SW480 (cell line): Measurements from ENCODE around the gene NR3C2.
"Not testable (repeated sequence)": the region's sequence is repeated elsewhere in the genome, so short reads cannot be mapped to it uniquely, and the experiment has no call there.

ENCODE experiments used
- DNase-seq: peaks from one replicate; pipeline ENCODE4 v3.0.0-alpha.2; 2016; ENCODE audit warnings: low spot score

The NR3C2 gene

DNA sequence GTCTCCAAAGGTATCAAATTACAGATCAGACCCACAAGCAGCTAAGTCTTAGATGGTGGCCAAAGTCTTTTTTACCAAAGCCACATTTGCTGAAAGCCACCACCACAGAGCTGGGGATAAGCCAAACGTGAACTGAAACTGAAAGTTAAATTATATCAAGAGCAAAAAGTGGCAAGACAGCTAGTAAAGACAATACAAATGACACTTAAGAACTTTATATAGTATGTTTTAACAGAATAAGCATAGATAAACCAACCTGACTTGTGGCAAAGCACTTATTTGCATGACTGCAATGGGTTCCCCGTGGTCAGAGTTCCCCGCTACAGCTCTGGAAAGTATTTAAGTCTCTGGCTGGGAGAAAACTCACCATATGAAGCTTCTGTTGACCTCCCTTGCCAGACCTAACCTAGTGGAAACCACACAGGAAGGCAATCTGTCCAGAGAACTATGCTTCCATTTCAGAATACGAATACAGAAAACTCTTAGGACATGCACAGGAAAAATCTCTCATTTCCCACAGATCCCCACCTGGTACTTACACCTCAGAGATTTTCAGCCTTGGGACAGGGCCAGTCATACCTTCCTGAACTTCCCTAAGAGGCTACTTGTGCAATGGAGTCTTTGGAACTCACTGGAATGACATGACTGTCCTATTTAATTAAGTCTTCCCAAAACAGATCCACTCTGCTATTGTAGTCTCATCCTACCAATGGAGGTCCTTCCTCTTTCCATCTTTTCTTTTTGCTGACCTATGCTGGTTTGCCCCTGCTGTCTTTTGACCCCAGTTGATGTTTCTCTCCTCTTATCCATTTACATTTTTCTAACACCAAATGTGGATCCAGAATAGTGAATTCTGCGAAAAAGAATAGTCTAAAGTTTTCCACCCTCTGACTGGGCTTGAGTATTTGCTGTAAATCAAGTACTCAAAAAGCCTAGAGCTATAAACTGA is 225.1 kb downstream of the NR3C2 start:
- peak; percentile 23 for DNase-seq

DNA sequence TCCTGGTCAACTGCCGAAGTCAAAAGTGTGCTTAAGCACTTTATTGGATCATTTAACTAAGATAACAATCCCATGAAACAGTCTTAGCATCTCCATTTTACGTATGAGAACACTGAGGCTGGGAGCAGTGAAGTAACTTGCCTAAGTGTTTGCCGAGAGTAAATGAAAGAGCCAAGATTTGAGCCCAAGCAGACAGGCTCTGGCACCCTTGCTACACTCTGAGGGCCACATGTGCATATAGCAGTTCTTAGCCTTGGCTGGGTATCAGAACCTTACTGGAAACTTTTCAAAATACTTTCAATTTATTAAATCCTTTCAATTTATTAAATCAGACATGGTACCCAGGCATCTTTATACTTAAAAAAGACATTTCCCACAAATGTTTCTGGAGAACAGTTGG is 225.9 kb downstream of the NR3C2 start:
- DNase-seq, result no peak

DNA sequence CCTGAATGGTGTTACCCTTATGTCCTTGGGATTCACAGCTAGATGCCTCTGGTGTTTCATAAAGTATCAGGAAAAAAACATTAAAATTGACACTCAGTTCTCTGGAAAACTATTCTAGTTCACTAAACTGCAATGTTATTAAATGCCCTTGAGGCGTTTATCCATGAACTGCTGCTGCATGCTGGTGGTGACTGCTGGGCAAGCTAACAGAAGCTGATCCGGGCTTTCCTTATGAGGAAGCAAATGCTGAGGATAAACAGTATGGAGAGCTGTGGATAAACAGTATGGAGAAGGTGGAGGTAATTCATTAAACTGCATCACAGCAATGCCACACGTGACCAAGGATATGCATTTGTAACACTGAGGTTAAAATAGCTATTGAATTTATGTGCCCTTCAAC is 227.0 kb downstream of the NR3C2 start:
- DNase-seq, result no peak

DNA sequence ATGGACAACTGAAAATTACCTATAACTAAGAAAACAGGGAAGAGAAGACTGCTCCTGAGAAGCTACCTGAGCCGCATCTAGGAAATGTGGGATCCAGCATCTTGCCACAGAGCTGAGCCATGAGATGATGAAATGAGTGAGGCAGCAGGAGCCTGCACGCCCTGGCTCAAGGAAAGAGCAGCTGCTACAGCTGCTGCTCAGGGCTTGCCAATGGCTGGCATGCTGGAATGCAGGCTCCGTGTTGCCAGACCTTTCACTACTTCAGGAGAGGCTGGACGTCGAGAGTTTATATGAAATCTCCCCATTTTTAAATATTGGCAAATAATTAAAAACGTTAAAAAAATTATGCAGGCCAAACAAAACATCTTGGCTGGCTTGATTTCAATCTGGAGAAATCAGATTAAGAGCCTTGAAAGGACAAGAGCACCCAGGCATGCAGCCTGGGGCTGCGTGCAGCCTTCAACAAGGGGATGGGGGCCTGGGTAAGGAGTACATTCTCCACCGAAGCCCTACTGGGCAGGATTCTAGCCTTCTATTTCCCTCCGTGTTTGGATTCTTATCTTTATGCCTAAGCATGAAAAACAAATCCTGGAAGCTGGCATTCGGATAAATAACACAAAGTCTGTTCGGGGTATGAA is 227.6 kb downstream of the NR3C2 start:
- DNase-seq, result no peak

DNA sequence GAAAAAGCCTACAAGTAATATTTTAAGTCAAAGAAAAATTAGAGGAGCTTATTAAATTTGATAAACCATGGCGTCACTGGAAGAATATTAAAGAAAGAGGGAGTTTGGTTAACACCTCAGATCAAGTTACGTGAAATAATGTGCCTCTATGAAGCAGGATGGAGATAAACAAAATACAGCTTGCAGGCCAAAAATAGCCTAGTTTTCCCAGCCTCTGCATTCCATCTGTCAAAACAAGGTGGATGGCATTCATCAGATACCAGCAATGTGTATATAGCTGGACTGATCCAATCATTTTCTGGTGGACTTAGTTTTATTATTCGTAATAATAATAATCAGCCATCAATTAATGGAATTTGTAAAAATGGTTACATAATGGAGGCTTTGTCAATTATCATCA is 230.7 kb downstream of the NR3C2 start:
- DNase-seq, result no peak

DNA sequence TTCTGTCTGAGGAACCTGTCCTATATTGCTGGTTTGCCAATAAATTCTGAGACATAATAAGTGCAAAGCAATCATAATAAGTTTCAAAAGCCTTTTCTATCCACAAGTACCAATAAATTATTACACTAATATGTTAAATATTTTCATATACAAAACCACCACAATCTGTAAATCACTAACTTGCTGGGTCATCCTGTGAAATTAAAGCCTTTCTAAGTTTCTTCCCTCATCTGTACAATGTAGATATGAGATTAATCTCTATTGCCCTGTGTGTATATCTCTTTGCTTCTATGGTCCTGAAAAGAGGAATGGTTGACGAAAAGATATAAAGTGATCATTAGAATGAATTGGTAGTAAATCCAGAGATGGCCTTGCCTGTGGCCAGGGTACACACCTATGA is 231.6 kb downstream of the NR3C2 start:
- DNase-seq, result no peak

DNA sequence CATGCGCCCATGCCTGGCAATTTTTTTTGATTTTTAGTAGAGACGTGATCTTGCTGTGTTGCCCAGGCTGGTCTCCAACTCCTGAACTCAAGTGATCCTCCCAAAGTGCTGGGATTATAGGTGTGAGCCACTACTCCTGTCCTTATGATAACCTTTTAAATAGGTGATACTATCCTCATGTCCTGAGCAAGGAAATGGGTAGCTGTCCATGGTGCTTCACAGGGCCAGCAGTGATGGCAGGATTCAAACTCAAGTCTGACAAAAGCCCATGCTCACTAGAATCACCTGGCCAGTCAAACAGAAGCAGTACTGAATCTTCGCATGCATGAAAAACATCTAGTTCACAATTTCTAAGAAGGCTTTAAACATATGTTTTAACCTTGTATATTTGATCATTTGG is 235.1 kb downstream of the NR3C2 start:
- no peak for DNase-seq

DNA sequence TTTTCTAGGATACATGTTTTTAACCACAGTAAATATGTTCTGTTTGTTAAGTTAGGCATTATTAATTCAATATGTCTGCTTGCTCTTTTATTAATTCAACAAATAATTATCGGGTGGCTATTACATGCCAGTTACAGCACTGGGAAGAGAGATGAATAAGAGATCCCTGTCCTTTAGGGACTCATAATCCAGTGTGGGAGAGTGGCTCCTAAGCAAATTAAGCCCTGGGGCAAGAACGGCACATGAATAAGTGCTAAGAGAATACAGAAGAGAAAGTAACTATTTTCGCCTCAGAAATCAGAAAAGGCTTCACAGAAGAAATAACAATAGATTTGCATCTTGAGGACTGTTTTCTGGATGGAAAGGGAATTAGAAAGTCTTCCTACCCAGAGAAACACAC is 236.7 kb downstream of the NR3C2 start:
- DNase-seq, result no peak

DNA sequence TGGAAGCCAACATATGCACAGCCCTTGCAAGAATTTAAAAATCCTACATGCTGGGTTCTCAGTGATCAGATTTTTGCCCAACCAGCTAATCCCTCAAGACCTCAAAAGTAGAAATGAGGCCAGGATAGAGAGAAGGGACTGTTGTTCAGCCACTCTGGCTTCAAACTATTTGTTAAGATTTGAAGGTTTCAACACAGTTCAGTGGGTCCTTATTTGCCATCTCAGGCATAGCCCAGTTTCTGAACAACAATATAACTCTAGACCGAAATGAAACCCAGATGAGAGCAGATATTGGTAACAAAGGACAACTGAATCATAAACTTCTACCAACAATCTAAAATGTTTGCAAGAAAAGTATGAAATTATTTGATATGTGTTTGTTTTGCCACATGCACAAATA is 237.3 kb downstream of the NR3C2 start:
- DNase-seq, result no peak

DNA sequence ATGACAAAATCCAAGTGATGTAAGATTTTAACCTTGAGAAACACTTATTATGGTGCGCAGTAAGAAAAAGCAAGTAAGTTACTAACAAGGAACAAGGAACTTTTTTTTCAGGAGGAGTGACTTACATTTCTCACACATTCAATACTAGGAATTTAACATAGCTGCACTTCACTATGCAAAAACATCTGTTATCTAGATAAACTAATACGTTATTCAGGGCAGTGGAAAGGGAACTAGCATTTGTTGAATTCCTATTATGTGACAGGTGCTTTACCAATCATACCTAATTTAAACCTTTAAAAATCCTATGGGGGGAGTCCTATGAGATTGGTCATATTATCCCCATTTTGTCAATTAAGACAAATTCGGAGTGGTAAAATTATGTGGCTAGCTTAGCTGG is 238.0 kb downstream of the NR3C2 start:
- no peak for DNase-seq

DNA sequence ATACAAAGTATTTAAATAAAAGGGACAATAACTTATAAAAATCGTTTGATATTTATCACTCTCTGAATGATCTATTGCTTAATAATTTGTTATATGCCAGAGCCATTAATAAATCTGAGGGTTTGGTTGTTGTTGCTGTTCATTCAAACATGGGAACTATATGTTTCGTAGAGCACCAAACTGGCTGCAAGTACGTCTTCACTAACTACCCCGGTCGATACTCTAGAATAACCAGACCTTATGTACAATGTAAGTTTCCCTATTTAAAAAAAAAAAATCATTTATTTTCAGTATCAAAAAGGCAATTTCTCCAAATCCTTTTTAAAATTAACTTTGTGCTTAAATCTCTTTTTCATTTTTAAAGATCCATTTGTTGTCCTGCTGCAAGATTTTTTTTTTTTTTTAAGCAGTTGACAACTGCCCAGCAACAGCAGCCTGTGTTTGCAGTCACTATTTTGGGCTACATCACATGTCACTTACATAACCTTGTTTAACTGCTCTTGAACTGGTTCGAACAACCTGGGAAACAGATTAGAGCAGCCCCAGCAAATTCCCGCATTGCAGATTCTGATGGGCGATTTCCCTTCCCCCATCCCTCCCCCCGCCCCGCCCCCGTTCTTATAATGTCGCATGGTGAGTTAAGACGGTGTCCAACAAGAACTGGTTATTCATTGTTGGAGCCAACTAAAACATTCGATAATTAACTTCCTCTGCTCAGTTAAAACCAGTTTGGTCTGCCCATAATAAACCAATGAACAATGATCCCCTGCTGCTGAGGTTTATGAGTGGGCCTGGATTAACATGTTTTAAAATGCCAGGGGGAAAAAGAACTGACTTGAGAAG is 238.9 kb downstream of the NR3C2 start:
- DNase-seq, result no peak

DNA sequence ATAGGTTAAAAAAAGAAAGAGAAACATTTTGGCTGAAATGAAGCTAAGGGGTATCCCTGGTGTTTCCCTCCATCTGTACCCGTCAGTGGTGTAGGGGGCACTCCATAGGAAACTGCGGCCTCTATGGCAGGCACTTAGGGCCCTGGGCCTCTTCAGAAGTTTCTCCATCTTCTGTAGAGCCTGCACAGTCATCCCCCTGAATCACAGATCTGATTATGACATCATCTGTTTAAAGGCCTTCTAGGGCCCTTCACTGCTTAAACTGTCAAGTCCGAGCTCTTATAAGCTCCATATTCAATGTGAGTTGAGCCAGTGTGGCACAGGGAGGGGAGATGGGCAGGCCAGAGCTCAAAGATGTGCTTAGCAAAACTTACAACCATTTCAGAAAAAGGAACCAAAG is 241.3 kb downstream of the NR3C2 start:
- no peak for DNase-seq

DNA sequence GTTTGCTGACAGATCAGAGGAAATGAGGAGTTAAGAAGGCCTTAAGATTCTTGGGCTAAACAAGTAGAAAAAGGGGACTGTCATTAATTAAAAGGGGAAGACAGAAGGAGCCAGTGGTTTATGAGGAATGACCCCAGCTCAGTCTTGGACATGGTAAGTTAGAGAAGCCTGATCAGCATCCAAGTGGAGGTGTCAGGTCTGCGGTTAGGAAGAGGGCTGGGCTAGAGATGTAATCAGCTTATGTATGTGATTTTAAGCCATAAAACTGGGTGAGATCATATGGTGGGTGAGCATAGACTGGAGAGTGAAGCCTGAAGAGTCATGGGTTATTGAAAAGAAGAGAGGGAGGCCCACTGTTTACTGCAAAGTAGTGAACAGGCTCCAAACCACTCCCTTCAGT is 246.1 kb downstream of the NR3C2 start:
- no peak for DNase-seq

DNA sequence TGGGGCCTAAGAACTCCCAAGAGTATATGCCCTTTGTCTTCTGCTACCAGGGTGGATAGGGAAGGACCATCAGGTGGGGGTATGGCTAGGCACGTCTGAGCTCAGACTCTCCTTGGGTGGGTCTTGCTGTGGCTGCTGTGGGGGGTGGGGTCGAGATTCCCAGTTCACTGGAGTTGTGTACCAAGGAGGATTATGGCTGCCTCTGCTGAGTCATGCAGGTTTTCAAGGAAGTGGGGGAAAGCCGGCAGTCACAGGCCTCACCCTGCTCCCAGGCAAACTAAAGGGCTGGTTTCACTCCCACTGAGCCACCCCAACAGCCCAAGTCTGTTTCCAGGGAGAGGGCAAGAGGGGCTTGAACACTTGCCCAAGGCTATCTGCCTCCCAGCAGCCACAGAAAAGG is 249.7 kb downstream of the NR3C2 start:
- DNase-seq, result no peak

DNA sequence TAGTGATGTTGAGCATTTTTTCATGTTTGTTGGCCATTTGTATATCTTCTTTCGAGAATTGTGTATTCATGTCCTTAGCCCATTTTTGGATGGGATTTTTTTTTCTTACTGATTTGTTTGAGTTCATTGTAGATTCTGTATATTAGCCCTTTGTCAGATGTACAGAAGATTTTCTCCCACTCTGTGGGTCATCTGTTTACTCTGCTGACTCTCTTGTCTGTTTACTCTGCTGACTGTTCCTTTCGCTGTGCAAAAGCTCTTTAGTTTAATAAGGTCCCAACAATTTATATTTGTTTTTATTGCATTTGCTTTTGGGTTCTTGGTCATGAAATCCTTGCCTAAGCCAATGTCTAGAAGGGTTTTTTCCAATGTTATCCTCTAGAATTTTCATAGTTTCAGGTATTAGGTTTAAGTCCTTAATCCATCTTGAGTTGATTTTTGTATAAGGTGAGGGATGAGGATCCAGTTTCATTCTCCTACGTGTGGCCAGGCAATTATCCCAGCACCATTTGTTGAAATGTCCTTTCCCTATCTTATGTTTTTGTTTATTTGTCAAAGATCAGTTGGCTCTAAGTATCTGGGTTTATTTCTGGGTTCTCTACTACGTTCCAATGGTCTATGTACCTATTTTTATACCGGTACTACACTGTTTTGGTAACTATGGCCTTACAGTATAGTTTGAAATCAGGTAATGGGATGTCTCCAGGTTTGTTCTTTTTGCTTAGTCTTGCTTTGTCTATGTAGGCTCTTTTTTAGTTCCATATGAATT is 254.6 kb downstream of the NR3C2 start:
- not testable (repeated sequence) for DNase-seq

DNA sequence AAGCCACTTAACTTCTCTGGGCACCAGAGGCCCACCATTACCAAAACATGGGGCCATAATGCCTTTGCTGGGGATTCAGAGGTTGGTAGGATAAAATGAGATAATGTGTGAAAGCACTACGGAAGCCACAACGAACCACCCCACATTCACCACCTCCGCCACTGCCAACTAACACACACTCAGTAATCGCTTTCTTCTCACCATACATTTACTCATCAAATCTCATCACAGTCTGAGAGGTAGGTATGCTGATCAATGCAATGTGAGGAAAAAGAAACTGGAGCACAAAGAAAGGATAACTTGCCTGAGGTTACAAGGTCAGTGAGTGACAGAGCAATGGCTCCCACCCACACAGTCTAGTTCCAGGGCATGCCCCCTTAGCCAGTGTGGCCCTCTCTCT is 257.3 kb downstream of the NR3C2 start:
- DNase-seq, result no peak

DNA sequence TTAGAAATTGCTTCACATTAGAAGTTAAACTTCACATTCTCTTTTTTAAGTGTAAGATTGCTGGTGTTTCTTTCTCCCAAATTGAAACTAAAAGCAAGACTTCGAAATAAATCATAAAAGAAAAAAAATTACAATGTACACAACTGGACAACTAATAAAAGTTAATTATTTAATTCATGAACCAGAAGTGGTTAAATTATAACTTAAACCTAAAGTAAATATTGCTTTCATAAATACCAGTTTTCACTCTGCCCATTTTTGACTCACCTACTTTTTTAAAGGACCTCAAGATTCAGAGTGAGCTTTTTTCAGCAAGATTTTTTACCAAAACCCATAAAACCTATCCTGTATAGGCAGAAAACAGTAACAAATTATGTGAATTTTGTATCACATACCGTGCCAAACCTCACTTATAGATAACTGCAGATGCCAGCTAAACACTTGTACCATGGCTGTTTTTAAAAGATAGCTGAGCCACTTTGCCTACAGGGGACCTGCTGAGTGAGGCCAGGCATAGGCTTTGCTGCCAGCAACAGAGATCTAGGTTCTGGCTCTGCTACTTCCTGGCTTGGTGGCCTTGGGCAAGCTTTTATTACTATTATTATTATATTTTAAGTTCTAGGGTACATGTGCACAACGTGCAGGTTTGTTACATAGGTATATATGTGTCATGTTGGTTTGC is 259.8 kb downstream of the NR3C2 start:
- DNase-seq, result no peak

DNA sequence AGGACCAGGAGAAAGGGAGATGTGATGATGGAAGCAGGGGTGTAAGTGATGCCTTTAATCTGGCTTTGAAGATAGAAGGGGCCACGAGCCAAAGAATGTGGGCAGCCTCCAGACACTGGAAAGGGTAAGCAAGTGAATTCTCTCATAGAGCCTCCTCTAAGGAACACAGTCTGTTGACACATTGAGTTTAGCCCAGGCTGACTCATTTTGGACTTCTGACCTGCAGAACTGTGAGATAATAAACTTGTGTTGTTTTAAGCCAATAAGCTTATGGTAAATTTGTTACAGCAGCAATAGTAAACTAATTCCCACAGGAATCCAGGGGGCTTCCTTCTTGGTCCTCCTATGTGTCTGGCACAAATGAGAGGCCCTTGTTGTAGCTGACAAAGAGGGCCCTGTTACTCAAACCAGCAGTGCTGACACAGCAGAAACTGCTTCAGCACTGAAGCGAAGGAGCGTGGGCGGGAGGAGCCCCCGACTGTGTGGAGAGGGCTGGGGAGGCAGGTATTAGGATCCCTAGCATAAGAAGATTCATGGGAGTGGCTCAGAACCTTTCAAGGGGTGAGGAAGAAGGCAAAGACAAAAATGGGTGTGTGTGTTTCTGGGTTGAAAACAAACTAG is 268.7 kb downstream of the NR3C2 start:
- no peak for DNase-seq

DNA sequence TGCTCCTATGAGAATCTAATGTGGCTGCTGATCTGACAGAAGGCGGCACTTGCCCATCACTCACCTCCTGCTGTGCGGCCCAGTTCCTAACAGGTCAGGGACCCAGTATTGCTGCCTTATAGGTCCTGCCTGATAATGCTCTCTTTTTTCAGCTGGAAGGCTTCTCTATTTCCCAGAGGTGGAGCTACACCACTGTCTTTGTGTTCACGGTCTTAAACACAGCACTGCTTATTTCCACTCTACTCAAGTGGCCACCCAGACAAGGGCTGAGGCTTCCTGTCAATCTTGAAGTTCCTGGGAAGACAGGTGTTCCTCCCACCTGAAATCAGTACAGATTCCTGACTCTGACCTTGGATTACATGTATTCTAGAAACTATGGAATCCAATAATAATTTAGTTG is 270.6 kb downstream of the NR3C2 start:
- DNase-seq, result no peak

DNA sequence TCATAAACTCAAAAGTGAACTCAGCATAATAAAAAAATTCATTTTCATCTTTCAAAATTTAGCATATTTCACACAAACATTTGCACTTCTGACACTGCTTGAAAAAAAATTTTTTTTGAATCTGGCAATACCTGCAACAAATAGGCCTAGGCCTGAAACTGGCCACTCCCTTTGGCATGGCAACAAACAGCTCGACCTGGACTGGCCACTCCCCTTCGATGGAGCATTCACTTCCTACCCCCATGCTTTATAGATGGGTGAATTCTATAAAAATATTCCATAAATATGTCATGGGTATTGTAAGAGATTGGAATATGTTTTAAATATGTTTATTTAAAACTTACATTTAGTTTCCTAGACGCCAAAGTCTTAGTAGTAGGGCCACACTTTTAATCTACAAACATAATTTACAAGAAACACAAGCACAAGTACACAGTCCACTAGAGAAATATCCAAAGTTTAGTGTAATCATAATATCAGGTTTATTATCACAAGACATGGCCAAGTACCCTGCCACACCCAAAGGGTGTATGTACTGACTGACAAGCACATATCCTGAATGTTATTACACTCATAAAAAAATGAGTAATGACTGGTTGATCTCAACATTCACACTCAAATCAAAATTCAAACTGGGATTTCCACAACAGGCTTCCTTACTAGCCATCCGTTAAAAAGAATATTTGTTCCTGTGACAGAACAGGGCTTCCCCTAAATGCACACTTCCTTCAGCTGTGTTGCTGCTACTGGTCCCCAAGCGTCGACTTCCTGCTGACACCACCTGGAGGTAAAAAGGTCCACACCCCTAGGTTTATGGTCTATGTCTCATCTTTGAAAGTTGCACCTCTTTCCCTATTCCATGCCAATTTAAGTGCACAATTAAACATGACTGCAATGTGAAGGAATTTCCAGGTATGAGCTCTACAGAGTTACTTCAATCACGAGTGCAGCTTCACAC is 271.5 kb downstream of the NR3C2 start:
- DNase-seq, result no peak
